ENCODE data around the gene WDR83. TPM values are rescaled to one million over a fixed set of nuclear protein-coding genes. Genes with fewer than 3 reads are reported as not detected.

WDR83 gene
- total and polyA plus RNA-seq, 2 donors (not counting 3 experiments of a cell fraction or from before 2014, with no cell fraction given): 10.5 to 11.8 TPM

- peak; percentile 96 for FAIRE-seq
- intact Hi-C loops (cut with micrococcal nuclease): loop anchor here (1.0 to 5.0 kb wide), 4 partner anchors 12 to 375 kb away; partner anchors contain the start of genes FBXW9 and TRIR
- CTCF ChIA-PET: interaction anchor here (0.9 to 4.5 kb wide), 11 partner anchors 9 to 125 kb away, joined by 3 to 38 read pairs (median 5); no protein-coding TSS in a partner anchor
Measured at GRCh38 chr19:12722566-12723380, 56.2 kb downstream of the WDR83 start.

More at GRCh38 chr19:12722566-12723380, 56.2 kb downstream of the WDR83 start:
- Histone ChIP-seq H3K9me3 (replicated peaks; ENCODE audit: control insufficient read depth, insufficient read depth, low read length) (no peaks in the 10 kb centered on the region), H3K27ac (ENCODE audit: insufficient read depth, low read depth, low read length) (peak overlapping the region; percentile 57), H2AFZ (ENCODE audit: low read depth, low read length) (peak overlapping the region; percentile 28), H3K4me1 (ENCODE audit: control insufficient read depth, extremely low read depth, insufficient read depth, low read length) (peaks cover 10% of the 10 kb centered on the region), H3K4me3 (replicated peaks in 1 of 3; ENCODE audit: insufficient read depth in 1 of 3, low read depth in 1 of 3, low read length in 3 of 3) (peak overlapping the region; percentile 62 to 88 (median 62)), H3K36me3 (ENCODE audit: control insufficient read depth in 2 of 2, extremely low read depth in 1 of 2, insufficient read depth in 2 of 2, low read length in 2 of 2) (peaks cover 3 to 9% of the 10 kb centered on the region in 2 experiments), H3K27me3 (ENCODE audit: control insufficient read depth in 2 of 2, insufficient read depth in 2 of 2, low read length in 2 of 2) (no peaks in the 10 kb centered on the region), H3K9ac (replicated peaks; ENCODE audit: extremely low read depth, insufficient read depth, low read length) (peak overlapping the region; percentile 78), H3K79me2 (ENCODE audit: control insufficient read depth, insufficient read depth, low read length) (peaks cover 54% of the 10 kb centered on the region), H4K20me1 (replicated peaks; ENCODE audit: control insufficient read depth, extremely low read depth, insufficient read depth, low read length) (no peaks in the 10 kb centered on the region), H3K4me2 (ENCODE audit: insufficient read depth, low read length) (peak overlapping the region; percentile 90), H3K9me1 (replicated peaks; ENCODE audit: control insufficient read depth, extremely low read depth, insufficient read depth, low read length) (no peaks in the 10 kb centered on the region)
- TF ChIP-seq, protein P1, sequence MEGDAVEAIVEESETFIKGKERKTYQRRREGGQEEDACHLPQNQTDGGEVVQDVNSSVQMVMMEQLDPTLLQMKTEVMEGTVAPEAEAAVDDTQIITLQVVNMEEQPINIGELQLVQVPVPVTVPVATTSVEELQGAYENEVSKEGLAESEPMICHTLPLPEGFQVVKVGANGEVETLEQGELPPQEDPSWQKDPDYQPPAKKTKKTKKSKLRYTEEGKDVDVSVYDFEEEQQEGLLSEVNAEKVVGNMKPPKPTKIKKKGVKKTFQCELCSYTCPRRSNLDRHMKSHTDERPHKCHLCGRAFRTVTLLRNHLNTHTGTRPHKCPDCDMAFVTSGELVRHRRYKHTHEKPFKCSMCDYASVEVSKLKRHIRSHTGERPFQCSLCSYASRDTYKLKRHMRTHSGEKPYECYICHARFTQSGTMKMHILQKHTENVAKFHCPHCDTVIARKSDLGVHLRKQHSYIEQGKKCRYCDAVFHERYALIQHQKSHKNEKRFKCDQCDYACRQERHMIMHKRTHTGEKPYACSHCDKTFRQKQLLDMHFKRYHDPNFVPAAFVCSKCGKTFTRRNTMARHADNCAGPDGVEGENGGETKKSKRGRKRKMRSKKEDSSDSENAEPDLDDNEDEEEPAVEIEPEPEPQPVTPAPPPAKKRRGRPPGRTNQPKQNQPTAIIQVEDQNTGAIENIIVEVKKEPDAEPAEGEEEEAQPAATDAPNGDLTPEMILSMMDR (IDR thresholded peaks at IDR 0.05; ENCODE audit: extremely low read depth in 1 of 2, insufficient read depth in 1 of 2, low read depth in 1 of 2, low read length in 2 of 2): no peak
- no peak for TF ChIP-seq GATA2 (IDR thresholded peaks at IDR 0.05; ENCODE audit: insufficient read depth, insufficient read length, low read depth, low read length)
- TF ChIP-seq MAX (IDR thresholded peaks at IDR 0.05; ENCODE audit: insufficient read depth, insufficient read length): peak; percentile 98
- no peak for TF ChIP-seq EZH2 (IDR thresholded peaks at IDR 0.05; ENCODE audit: borderline replicate concordance, low read depth, low read length, severe bottlenecking)
- TF ChIP-seq POLR2AphosphoS5 (IDR thresholded peaks at IDR 0.05; ENCODE audit: insufficient read depth, low read depth, low read length): peak; percentile 59
- peak; percentile 47 for TF ChIP-seq MYC (IDR thresholded peaks at IDR 0.05; ENCODE audit: low read depth, low read length)
- no peak for TF ChIP-seq JUN (IDR thresholded peaks at IDR 0.05; ENCODE audit: borderline replicate concordance, insufficient read depth, insufficient read length, low read depth)
- no peak for TF ChIP-seq FOS (IDR thresholded peaks at IDR 0.05; ENCODE audit: borderline replicate concordance, insufficient read depth, low read length)
- TF ChIP-seq POLR2A (IDR thresholded peaks at IDR 0.05; ENCODE audit: low read depth, low read length): peak; percentile 62
- dilution Hi-C loops (cut with MboI; ENCODE audit: extremely low pct_ligation_motif_present, low sequenced_read_pairs): no loop called here
- POLR2A ChIA-PET: interaction anchor here (0.6 to 3.2 kb wide), 5 partner anchors 11 to 1800 kb away, joined by 3 to 14 read pairs (median 5); partner anchors contain the start of genes GET3, JUNB and TRIR
- BruUV-seq (replicated peaks): TSS peak; percentile 94
- DNase-seq (ENCODE audit: low read depth, low spot score): peak; percentile 97
